Embryonic facial prominence (tissue), 1 donor: ENCODE data around the gene PPBP.

Source experiments
- DNase-seq: peaks from one replicate; pipeline ENCODE4 v3.0.0-alpha.2; 2016; ENCODE audit errors: extremely low spot score

The PPBP gene, protein sequence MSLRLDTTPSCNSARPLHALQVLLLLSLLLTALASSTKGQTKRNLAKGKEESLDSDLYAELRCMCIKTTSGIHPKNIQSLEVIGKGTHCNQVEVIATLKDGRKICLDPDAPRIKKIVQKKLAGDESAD

DNA sequence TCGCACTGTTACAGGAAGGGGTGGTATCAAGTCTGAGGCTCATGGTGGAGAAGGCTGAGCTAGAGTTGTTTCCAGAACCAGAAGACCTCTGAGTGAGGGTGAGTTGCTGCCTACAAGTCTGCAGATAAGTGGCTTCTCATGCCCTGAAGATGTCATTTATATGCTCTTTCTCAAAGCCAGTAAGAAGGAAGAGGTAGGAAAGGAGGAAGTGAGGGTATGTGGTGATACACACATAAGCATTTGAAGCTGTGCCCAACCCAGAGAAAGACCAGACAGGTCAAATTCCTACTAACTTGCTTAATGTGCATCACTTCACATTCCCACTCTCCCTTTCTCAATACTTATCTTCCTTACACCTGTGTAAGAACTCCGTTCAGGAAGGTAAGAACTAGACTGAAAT, at the start of gene PPBP:
TSS of gene PPBP (minus strand) at position 130 of the 400 bp plus-strand sequence. CDS start at position 43, 87 bp downstream.
- no peak for DNase-seq

DNA sequence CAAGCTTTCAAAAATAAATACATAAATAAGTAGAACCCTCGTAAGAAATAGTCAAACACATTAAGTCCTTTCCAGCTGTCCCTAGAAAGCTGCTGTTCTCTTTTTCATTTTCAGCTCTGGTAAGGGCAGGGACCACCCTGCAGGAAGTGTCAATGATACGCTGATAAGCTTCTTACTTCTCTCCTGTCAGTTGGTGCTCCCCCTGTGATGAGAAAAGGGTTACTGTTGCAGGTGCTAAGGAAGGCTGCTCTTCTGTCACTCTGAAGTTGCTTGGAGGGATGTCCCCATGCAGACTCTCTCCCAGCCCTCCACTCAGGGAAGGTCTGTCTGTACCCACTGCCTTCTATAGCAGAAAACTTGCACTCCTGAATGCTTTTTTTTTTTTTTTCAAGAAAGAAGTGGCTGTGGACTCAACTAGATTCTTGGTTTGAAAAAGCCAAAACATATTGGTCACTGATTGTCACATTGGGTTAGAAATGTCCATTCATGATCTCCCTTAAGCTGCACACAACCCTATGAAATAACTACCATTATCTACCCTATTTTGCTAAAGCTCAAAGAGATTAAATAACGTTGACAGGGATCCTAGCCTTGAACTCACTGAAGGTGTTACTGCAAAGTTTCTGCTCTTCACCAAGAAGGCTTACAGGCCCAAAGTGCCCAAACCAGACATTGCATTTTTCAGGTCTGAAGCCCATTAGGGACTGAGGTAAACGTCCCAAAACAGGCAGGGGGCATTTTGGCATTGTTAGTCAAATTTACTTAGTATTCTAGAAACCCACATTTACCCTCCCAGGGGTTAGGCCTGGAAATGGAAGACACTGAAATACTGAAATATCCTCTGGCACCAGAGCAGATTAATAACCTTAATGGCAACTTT, 49.3 kb upstream of the PPBP start:
- DNase-seq = no peak

- no peak for DNase-seq
Observed at GRCh38 chr4:74033739-74034138, 45.7 kb upstream of the PPBP start.

GRCh38 chr4:74032064-74032463, 44.1 kb upstream of the PPBP start:
- no peak for DNase-seq

DNA sequence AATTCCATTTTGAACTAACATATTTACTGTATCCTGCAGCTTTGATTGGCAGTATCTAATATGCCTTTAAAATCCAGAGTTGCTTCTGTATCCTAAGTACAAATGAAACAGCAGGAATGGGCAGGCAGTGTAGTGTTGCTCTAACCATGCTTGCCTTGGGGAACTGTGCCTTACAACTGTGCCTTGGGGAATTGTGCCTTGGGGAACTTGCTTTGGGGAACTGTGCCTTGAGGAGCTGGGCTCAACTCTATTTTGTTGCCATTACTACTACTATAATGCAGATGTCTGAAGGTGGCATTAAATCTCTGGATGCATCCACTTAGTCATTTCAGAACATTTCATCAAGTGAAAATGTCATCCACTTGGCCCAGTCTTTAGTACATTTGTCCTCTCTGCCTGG, 43.6 kb upstream of the PPBP start:
- no peak for DNase-seq

- no peak for DNase-seq
Observed at GRCh38 chr4:74030285-74030684, 42.3 kb upstream of the PPBP start.

DNA sequence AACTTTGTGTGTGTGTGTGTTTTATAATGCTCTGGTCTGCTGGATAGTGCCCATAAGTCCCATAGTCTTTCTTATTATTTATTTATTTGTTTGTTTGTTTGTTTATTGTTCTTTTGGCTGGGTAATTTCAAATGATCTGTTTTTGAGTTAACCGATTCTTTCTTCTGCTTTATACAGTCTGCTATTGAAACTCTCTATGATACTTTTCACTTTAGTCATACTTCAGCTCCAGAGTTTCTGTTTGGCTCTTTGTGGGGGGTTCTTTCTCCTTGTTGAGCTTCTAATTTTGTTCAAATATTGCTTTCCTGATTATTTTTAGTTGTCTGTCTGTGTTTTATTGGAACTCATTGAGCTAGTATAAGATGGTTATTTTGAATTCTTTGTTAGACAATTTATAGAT, 40.5 kb upstream of the PPBP start:
- no peak for DNase-seq

DNA sequence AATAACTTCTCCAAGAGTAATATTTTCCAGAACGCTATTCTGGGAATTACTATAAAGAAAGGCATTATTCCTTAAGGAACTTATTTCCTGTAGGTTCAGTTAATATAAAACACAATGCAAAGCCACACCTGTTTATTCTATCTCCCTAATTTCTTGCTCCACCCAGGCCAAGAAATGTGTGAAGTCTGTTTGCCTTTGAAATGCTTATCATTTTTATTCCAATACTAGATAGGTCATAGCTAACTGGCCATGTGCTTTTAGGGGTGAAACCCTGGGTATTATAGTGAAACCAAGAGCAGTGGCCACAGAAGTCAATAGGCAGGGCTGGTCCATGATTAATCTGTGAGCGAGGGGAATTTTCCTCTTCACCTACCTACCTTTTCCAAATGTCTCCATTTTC, 35.7 kb upstream of the PPBP start:
- DNase-seq = no peak

DNA sequence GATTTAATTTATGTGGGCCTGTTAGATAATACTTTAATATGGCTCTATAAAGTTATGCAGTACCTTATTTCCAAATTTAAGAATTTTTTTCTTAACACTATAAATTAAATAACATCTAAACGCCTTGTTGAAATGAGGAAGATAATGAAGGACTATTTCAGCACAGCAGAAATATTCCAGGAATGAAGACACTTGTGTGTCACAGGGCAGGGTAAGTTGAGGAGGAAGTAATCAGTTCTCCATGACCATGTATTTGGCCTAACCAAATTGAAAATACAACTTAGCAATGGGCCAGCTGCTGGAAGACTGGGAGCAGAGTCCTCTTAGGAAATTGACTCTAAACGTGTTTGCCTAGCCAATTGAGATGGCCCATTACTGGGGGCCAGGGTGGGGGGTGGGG, 33.6 kb upstream of the PPBP start:
- DNase-seq = no peak

DNA sequence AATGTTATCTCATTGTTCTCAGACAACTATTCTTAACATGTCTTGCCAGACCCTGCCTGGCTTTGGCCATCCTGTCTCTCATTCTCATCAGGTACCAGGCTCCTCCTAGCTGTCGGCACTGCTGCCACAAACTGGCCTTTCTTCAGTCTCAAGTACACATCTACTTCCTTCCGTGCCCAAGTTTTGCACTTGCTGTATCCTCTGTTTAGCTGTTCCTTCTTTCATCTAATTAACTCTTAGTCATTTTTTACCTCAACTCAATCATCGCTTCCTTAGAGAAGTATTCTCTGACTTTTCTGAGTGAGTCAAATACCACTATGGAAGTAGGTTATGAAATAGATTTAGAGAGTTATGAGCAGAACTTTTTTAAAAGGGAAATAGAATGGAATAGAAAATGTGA, 30.8 kb upstream of the PPBP start:
- DNase-seq = no peak

GRCh38 chr4:74018116-74018515, 30.1 kb upstream of the PPBP start:
- no peak for DNase-seq

DNA sequence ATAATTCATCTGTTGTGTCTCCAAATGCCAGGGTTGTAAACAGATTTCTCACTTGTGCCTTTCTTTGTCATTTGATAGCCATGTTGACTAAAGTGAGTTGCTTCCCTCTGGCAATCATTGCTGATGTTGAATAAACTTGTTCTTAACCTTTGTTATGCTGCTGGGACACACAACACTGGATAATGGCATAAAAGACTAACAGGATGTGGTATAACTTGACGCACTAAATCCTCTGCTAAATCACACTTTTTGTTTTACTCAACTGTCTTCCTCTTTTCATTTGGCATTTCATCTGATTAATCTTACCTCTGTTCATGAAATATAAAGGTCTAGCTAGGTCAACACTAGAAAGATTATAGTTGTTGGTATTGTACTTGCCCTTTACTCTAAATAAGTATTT, 28.1 kb upstream of the PPBP start:
- no peak for DNase-seq

GRCh38 chr4:74015126-74015780, 27.3 kb upstream of the PPBP start:
- no peak for DNase-seq

- DNase-seq = no peak
Observed at GRCh38 chr4:74014332-74014731, 26.3 kb upstream of the PPBP start.

DNA sequence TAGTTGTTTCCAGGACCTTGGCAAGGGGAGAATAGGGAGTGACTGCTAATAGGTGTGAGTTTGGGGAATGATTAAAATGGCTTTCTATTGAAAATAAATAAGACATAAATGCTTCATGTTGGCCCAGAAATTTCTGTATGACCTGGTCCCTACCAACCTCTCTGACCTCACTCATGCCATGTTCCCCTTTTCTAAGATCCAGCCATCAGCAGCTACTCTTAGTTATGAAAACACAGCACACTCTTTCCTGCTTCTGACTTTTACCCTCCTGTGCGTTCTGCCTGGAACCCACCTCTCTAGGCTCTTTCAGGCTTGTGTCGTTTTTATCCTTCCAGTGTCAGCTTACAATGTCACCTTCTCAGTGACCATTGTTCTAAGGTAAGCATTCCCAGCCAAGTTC, 25.3 kb upstream of the PPBP start:
- DNase-seq = no peak

DNA sequence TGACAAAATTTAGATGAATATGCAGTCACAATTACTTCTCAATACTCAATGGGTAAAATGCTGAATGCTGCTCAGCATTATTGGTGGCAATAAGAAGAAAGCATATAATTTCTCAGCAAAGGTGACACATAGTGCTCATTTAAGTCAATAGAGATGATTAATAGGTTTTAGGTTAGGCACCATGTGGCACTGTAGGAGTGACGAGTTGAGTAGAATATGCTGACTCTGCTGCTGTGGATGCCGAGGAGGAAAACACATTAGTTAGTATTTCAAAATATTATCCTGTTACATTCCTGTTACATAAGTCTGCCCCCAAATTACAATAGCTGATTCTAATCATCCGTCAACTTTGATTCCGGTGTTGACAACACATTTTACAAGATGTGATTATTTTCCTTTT, 24.1 kb upstream of the PPBP start:
- DNase-seq = no peak

- DNase-seq = no peak
Observed at GRCh38 chr4:74009307-74009706, 21.3 kb upstream of the PPBP start.

- no peak for DNase-seq
Observed at GRCh38 chr4:74006009-74006476, 18.1 kb upstream of the PPBP start.

- DNase-seq = no peak
Observed at GRCh38 chr4:74005528-74005927, 17.5 kb upstream of the PPBP start.

GRCh38 chr4:74004668-74005067, 16.7 kb upstream of the PPBP start:
- no peak for DNase-seq

DNA sequence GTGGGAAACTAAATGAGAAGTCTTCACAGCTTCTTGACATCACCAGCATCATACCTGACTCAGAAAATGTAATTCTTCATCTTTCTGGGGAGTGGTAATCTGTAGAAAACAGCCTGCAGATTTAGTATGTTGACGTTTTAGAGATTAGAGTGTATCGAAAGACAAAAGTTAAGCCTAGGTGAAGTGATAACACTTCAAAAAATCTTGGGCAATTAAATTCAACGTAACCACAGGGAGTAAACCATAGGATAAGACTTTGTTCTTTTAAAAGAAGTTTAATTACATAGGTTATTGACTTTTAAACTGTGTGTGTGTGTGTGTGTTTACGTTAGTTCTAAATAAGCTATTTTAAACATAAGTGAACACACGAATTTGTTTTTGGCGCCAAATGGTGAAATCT, 12.3 kb upstream of the PPBP start:
- DNase-seq = no peak

GRCh38 chr4:73998040-73999011, 10.3 kb upstream of the PPBP start, which contains the start of gene CXCL5:
TSS of gene CXCL5 (minus strand) at chr4:73998677. CDS start at chr4:73998581, 96 bp downstream.
- DNase-seq = no peak
